ENCODE data around the gene RPL5.

Gene RPL5

GRCh38 chr1:92857817-92858216 is 26.0 kb downstream of the RPL5 start:
- Mint-ChIP-seq H3K9me3 (no peaks in the 10 kb centered on the region), H3K27ac (no peak overlapping the region), H3K4me1 (peaks cover 21% of the 10 kb centered on the region), H3K27me3 (no peaks in the 10 kb centered on the region), H3K4me3 (no peak overlapping the region), H3K36me3 (ENCODE audit: low read depth) (peaks cover 8% of the 10 kb centered on the region)
- DNase-seq (no peak), ATAC-seq (no peak)

DNA sequence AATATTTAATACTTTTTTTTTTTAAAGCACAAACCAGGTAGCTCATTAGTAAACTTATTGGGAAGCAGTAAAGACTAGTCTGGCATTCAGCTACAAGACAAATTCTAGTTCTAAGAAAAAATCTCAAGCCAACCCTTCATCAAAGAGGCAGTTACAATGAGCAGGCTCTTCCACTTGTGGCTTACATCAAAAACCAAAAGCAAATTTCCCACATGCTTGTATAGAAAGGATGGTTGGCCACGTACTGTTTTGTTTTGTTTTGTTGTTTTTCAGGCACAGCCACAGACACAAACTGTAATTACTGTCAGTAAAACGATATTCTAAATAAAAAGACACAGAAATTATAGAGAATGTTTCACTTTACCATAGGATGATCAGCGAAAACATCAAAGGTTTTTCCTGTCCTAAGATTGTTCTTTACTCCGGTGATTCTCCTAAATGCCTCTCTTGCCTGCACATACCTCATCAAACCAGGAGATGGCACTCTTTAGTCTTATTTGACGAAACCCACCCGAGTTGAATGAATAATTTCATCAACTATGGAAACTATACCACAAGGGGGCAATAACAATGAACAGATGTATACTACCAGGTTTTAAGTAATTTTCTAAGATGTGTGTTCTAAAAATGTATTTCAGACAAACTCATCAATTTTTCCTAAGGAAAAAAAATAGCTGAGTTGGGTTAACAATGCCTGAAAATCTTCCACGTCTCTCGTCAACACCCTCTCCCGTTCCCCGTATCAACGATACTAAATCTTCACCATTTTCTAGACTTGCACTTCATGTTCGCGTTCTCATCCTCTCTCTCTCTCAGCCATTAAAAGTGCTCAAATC is 26.9 kb downstream of the RPL5 start:
- H3K4me3 Mint-ChIP-seq = peak overlapping the region; percentile 50
- no peaks in the 10 kb centered on the region for H3K27me3 Mint-ChIP-seq
- H3K36me3 Mint-ChIP-seq (ENCODE audit: low read depth) = peaks cover 8% of the 10 kb centered on the region
- H3K27ac Mint-ChIP-seq = peak overlapping the region; percentile 0
- ATAC-seq = peak; percentile 72
- peaks cover 21% of the 10 kb centered on the region for H3K4me1 Mint-ChIP-seq
- H3K9me3 Mint-ChIP-seq = no peaks in the 10 kb centered on the region
- DNase-seq = peak; percentile 42

DNA sequence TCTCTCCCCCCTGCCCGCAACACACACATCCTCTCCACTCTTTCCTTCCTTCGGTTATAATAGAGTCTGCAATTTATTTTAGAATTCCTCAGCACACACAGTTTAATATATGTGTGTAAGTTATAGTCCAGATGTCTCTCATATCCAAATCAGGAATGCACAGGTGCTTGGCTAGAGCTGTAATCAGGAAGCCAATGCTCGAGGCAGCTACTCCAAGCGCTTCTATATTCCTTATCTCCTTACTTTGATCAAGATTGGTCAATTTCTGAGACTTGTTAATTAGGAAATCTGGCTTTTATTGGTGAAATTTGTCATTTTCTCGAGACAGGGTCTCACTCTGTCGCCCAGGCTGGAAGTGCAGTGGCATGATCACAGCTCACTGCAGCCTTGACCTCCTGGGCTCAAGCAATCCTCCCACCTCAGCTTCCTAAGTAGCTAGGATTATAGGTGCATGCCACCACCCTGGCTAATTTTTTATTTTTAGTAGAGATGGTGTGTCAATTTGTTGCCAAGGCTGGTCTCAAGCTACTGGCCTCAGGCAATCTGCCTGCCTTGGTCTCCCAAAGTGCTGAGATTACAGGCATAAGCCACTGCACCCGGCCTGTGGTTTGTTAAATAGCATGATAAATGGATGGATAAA is 27.7 kb downstream of the RPL5 start:
- DNase-seq = no peak
- H3K9me3 Mint-ChIP-seq = no peaks in the 10 kb centered on the region
- no peak for ATAC-seq
- no peaks in the 10 kb centered on the region for H3K27me3 Mint-ChIP-seq
- H3K27ac Mint-ChIP-seq = peak overlapping the region; percentile 0
- H3K36me3 Mint-ChIP-seq (ENCODE audit: low read depth) = peaks cover 6% of the 10 kb centered on the region
- H3K4me3 Mint-ChIP-seq = peak overlapping the region; percentile 50
- H3K4me1 Mint-ChIP-seq = peaks cover 18% of the 10 kb centered on the region

GRCh38 chr1:92862605-92863004 is 30.8 kb downstream of the RPL5 start:
- H3K27me3 Mint-ChIP-seq = no peaks in the 10 kb centered on the region
- no peaks in the 10 kb centered on the region for H3K9me3 Mint-ChIP-seq
- H3K4me1 Mint-ChIP-seq = peaks cover 15% of the 10 kb centered on the region
- no peak overlapping the region for H3K4me3 Mint-ChIP-seq
- H3K36me3 Mint-ChIP-seq (ENCODE audit: low read depth) = no peaks in the 10 kb centered on the region
- DNase-seq = no peak
- no peak overlapping the region for H3K27ac Mint-ChIP-seq
- no peak for ATAC-seq

GRCh38 chr1:92864131-92864530 is 32.3 kb downstream of the RPL5 start:
- DNase-seq = no peak
- Mint-ChIP-seq H3K36me3 (ENCODE audit: low read depth) (peaks cover 2% of the 10 kb centered on the region), H3K9me3 (no peaks in the 10 kb centered on the region), H3K4me1 (peaks cover 5% of the 10 kb centered on the region), H3K27ac (no peak overlapping the region), H3K27me3 (no peaks in the 10 kb centered on the region), H3K4me3 (no peak overlapping the region)
- ATAC-seq = no peak

GRCh38 chr1:92870591-92870990 is 38.8 kb downstream of the RPL5 start:
- Mint-ChIP-seq H3K4me3 (no peak overlapping the region), H3K36me3 (ENCODE audit: low read depth) (peaks cover 17% of the 10 kb centered on the region), H3K4me1 (peaks cover 5% of the 10 kb centered on the region), H3K27me3 (no peaks in the 10 kb centered on the region), H3K27ac (no peak overlapping the region), H3K9me3 (peaks cover 5% of the 10 kb centered on the region)
- DNase-seq (no peak), ATAC-seq (no peak)

GRCh38 chr1:92872719-92873118 is 40.9 kb downstream of the RPL5 start:
- no peak overlapping the region for H3K4me3 Mint-ChIP-seq
- ATAC-seq (no peak), DNase-seq (no peak)
- H3K27ac Mint-ChIP-seq = no peak overlapping the region
- peaks cover 16% of the 10 kb centered on the region for H3K36me3 Mint-ChIP-seq (ENCODE audit: low read depth)
- H3K9me3 Mint-ChIP-seq = peaks cover 5% of the 10 kb centered on the region
- no peaks in the 10 kb centered on the region for H3K27me3 Mint-ChIP-seq
- H3K4me1 Mint-ChIP-seq = peaks cover 15% of the 10 kb centered on the region

GRCh38 chr1:92874987-92875386 is 43.1 kb downstream of the RPL5 start:
- Mint-ChIP-seq H3K27ac (no peak overlapping the region), H3K36me3 (ENCODE audit: low read depth) (peaks cover 15% of the 10 kb centered on the region), H3K4me3 (no peak overlapping the region), H3K4me1 (peaks cover 22% of the 10 kb centered on the region), H3K27me3 (no peaks in the 10 kb centered on the region), H3K9me3 (peaks cover 5% of the 10 kb centered on the region)
- DNase-seq = no peak
- ATAC-seq = no peak

DNA sequence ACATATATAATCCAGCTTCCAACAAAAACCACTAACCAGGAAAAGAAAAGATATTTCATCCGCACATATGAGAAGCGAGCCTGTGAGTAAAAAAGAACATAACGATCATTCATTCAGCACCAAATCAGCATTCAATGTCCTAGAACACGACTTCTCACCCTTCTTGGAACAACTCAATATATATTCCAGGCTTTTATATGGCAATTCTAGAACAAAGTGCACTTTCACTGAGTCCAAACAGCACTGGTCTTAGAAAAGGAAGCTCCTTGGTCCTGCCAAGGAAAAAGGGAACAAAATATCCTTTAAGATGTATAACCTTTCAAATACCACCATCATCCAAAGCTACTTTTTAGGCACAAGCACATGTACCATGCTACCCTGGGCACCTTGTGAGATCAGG is 44.5 kb downstream of the RPL5 start:
- Mint-ChIP-seq H3K4me3 (no peak overlapping the region), H3K9me3 (peaks cover 5% of the 10 kb centered on the region), H3K27me3 (no peaks in the 10 kb centered on the region), H3K36me3 (ENCODE audit: low read depth) (peaks cover 15% of the 10 kb centered on the region), H3K4me1 (peaks cover 18% of the 10 kb centered on the region), H3K27ac (no peak overlapping the region)
- no peak for DNase-seq
- ATAC-seq = no peak

GRCh38 chr1:92877081-92877711 is 45.4 kb downstream of the RPL5 start:
- Mint-ChIP-seq H3K27me3 (no peaks in the 10 kb centered on the region), H3K9me3 (peaks cover 4% of the 10 kb centered on the region), H3K4me3 (peak overlapping the region; percentile 42), H3K4me1 (peaks cover 18% of the 10 kb centered on the region), H3K36me3 (ENCODE audit: low read depth) (peaks cover 15% of the 10 kb centered on the region), H3K27ac (no peak overlapping the region)
- DNase-seq = no peak
- ATAC-seq = peak; percentile 36

GRCh38 chr1:92877792-92878191 is 46.0 kb downstream of the RPL5 start:
- H3K27ac Mint-ChIP-seq = peak overlapping the region; percentile 32
- peaks cover 11% of the 10 kb centered on the region for H3K36me3 Mint-ChIP-seq (ENCODE audit: low read depth)
- DNase-seq (no peak), ATAC-seq (no peak)
- no peaks in the 10 kb centered on the region for H3K9me3 Mint-ChIP-seq
- no peak overlapping the region for H3K4me3 Mint-ChIP-seq
- H3K4me1 Mint-ChIP-seq = peaks cover 23% of the 10 kb centered on the region
- H3K27me3 Mint-ChIP-seq = no peaks in the 10 kb centered on the region

GRCh38 chr1:92879316-92879968 is 47.6 kb downstream of the RPL5 start:
- Mint-ChIP-seq H3K4me1 (peaks cover 35% of the 10 kb centered on the region), H3K27ac (no peak overlapping the region), H3K9me3 (no peaks in the 10 kb centered on the region), H3K27me3 (no peaks in the 10 kb centered on the region), H3K36me3 (ENCODE audit: low read depth) (peaks cover 7% of the 10 kb centered on the region), H3K4me3 (no peak overlapping the region)
- ATAC-seq = no peak
- no peak for DNase-seq

GRCh38 chr1:92881391-92881790 is 49.6 kb downstream of the RPL5 start:
- Mint-ChIP-seq H3K27me3 (no peaks in the 10 kb centered on the region), H3K4me1 (peaks cover 35% of the 10 kb centered on the region), H3K36me3 (ENCODE audit: low read depth) (peaks cover 2% of the 10 kb centered on the region), H3K9me3 (no peaks in the 10 kb centered on the region), H3K4me3 (no peak overlapping the region), H3K27ac (no peak overlapping the region)
- ATAC-seq = no peak
- no peak for DNase-seq

GRCh38 chr1:92882819-92883218 is 51.0 kb downstream of the RPL5 start:
- H3K4me3 Mint-ChIP-seq = no peak overlapping the region

More at GRCh38 chr1:92882819-92883218, 51.0 kb downstream of the RPL5 start:
- Mint-ChIP-seq H3K27me3 (no peaks in the 10 kb centered on the region), H3K36me3 (ENCODE audit: low read depth) (peaks cover 2% of the 10 kb centered on the region), H3K27ac (peak overlapping the region; percentile 16), H3K4me1 (peaks cover 26% of the 10 kb centered on the region), H3K9me3 (no peaks in the 10 kb centered on the region)
- peak; percentile 78 for ATAC-seq
- DNase-seq = peak; percentile 12

Data from activated naive CD8-positive, alpha-beta T cell treated with anti-CD3 and anti-CD28 coated beads, Interleukin-2, amount 50 U/mL, for 24 hours (primary cell).